Activated CD4-positive, CD25-positive, alpha-beta regulatory T cell (primary cell): ENCODE results near the gene SLC9A7.
A peak's percentile ranks its signal among the peaks of the same experiment; 100 is the strongest.

Source experiments
- DNase-seq, 4 experiments: peaks; one replicate each; lab custom pipeline; 2025; lab: John Stamatoyannopoulos, UW

The SLC9A7 gene

DNA sequence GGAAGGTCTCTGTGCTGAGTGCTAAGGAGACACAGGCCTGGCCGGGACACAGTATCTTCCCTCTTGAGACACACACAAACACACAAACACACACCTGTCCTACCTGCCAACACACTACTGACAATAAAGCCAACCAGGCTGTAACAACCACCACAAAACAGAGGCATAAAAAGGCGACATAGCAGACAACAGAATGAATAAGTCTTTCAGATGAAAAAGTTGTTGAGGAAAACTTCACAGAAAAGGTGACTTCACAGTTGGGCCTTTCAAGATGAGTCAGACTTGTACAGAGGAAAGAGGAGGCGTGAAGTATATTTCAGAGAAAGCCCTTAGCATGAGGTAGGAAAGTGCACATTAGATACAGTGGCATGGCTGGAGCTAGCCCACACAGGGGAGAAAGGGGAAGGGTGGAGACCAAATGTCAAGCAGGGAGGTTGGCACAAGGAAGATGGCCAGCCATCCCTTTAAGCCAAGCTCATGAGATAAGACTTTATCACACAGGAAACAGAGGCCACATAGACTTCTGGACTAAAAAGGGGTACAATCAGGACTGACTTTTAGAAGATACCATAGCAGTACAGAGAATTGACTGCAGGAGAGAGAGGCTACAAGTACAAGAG, 54.0 kb downstream of the SLC9A7 start:
- DNase-seq = no peak

GRCh38 chrX:46703980-46704379, 54.9 kb downstream of the SLC9A7 start:
- DNase-seq = no peak

DNA sequence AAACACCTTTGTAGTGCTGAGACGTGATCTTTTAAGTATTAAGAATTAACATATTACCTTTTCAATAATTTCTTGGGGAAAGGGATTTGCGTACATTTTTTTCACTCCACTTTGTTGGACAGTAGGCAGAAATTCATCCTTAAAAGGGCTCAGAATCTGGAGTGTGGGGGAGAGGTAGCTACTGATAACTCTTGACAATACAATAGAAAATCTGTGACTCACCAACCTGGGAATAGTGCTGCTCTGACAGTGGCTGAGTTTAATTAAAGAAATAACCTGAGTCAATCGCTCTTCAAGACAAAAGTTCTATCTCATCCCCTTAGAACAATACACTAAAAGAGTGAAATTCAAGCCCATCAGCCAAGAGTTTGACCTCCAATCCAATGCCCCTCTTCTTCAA, 60.2 kb downstream of the SLC9A7 start:
- DNase-seq = no peak

- DNase-seq = no peak
These were observed 63.4 kb downstream of the SLC9A7 start for GRCh38 chrX:46695491-46695890.

DNA sequence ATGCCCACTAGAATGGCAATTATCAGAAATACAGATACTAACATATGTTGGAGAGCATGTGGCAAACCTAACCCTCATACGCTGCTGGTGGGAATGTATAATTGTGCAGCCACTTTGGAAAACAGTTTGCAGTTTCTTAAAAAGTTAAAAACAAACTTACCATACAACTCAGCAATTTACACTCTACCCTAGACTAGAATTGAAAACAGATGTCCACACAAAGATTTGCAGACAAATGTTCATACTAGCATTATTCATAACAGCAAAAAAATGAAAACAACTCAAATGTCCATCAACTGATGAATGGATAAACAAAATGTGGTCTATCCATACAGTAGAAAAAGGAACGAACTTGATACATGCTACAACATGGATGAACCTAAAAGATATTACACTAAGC, 64.4 kb downstream of the SLC9A7 start:
- no peak for DNase-seq

GRCh38 chrX:46693149-46693548, 65.8 kb downstream of the SLC9A7 start:
- no peak for DNase-seq

DNA sequence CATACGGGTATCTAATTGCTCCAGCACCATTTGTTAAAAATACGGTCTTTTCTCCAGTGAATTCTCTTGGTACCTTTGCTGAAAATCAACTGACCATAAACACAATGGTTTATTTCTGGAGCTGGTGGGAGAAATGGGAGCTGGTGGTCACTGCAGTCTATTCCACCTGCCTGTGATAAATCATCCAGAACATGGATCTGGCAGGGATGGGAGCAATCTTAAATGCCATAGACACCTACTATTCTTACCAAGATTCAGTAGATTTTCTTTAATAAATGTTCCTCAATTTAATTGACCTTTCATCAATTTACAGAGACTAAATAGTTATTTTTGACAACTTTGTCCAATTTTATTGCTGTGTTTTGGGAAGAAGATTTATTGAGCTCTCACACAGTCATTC, 68.1 kb downstream of the SLC9A7 start:
- no peak for DNase-seq

GRCh38 chrX:46687619-46688018, 71.3 kb downstream of the SLC9A7 start:
- no peak for DNase-seq

DNA sequence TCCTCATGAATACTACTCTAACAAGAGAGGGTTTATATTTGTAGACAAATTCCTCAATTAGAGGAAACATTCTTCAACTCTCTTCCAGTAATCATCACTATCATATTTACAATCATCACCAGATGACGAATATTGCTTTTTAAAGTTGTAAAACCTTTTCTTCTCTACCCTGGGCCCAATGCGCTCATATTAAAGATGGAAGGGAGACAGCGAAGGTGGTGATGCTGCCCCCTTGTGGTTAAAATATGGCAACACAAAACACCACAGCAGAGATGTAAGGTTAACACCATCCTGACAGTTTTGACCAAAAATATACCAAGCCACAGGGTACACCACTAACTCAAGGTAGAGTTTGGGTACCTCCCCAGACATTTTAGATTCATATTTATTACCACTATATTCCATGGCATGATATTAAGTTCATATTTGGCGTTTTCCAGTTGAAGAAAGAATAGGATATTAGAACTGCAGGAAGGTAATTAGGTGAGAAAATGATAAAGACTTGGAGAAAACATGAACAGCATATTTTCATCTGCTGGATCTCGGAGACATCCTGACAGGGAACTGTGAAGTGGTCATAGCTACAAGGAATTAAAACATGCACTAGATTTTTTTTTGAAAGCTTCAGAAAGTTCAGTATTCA, 72.8 kb downstream of the SLC9A7 start:
- DNase-seq = peak in 1 of 4 experiments; percentile 0

DNA sequence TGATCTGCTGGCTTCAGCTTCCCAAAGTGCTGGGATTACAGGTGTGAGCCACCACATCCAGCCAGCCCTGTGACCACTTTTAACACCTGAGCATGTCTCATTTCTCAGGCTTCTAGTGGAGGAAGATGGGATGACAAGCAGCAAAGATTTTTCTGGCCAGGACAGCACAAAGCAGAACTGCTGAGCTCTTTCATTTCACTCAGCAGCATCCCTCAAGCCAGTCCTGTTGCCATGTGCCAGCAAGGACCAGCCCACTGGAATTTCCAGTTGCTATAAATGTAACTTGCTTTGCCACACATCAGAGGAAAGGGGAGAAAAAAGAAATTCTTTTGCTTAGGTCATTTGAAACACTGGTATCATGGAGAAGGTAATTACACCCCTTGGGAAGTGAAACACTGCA, 75.9 kb downstream of the SLC9A7 start:
- DNase-seq = no peak

- DNase-seq = no peak
These were observed 77.1 kb downstream of the SLC9A7 start for GRCh38 chrX:46681849-46682248.

- no peak for DNase-seq
These were observed 80.7 kb downstream of the SLC9A7 start for GRCh38 chrX:46678232-46678631.

DNA sequence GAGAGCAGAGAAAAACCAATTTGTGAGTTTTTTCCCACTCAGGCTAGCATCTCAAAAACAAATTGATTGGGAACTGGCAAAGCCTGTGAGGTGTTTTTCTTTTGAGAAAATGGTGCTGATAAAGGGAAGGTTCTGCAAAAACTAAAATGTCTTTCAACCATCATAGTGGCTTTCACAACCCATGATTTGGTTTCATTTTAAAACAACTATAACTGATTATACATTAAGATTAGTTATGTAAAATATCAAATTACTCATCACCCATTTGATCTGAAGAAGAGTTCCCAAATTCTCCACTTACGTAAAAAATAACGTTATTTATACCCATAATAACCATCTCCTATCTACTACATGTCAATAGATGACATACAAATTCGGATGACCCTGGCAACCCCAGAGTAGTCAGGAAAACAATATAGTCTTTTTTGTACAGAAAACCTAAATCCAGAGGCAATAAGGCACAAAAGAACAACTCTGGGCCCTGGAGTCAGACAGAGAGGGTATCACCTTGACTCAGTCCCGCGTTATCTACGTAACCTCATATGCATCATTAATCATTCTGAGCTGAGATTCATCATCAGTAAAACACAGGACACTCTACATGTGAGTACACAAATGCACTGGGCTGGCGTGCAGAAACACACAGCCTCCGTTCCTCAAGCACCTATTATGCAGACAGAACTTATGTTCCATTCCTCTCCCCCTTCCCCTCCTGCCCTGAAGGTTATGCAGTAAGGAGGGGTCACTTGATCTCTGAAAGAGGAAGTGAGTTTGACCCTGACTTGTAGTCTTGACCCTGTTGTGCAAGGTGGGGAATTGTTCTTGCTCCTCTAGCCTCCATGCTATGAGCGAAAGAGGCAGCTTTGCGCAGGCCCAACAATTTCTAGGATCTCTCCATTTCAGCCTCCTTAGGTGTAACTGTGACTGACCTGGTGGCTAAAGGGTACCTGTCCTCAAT, 82.2 kb downstream of the SLC9A7 start:
- no peak for DNase-seq

- DNase-seq = no peak
These were observed 85.1 kb downstream of the SLC9A7 start for GRCh38 chrX:46673620-46674359.

DNA sequence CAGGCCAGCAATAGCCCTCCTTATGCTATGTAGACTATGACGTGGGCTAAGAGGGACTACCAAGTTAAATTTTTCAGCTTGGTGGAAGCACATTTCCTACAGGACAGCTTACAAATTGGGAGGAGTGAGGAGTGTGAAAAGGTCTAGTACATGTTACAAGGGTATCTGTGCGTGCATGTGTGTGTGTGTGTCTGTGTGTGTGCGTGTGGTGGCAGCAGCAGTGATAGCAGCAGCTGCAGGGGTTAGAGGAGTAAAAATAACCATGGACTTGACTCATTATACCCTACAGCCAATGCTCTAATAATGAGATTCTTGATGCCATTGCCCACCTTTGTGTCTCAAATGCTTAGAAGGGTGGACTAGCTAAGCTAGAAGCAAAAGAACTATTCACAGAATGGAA, 88.6 kb downstream of the SLC9A7 start:
- DNase-seq = no peak

GRCh38 chrX:46666831-46667230, 92.1 kb downstream of the SLC9A7 start:
- DNase-seq = no peak

DNA sequence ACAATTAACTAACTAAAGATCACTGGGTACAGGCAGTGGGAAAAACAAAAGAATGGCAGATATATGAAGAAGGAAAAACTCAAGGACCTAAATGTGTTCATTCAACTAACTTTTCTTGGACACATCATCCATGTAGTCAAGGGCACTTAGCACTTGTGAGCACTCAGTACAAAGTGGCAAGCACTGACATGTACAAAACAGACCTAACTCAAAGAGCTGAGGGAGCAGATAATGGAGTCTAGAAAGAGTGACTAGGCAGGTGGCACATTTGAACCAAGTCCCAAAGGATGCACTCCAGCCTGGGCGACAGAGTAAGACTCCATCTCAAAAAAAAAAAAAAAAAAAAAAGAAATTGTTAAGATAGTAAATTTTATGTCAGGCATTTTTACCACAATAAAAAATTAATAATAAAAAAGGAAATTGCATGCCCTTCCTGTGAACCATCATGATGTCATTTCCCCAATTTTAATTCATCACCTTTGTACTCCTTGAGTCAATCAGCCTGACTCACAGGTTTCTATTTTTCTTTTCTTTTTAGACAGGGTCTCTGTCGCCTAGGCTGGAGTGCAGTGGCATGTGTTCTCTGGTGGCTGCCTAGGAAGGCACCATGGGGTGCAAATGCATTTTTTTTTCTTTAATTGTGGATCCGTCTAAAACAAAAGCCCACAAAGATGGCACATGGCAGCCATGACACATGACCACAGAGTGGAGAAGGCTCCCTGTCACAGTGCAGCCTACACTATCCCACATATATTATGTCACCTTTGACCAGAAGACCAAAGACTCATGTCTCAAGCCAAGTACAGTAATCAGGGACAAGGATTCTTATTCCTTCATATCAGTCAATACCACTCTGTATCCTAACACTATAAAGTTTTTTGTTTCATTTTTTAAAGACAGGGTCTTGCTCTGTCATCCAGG, 93.4 kb downstream of the SLC9A7 start:
- no peak for DNase-seq

DNA sequence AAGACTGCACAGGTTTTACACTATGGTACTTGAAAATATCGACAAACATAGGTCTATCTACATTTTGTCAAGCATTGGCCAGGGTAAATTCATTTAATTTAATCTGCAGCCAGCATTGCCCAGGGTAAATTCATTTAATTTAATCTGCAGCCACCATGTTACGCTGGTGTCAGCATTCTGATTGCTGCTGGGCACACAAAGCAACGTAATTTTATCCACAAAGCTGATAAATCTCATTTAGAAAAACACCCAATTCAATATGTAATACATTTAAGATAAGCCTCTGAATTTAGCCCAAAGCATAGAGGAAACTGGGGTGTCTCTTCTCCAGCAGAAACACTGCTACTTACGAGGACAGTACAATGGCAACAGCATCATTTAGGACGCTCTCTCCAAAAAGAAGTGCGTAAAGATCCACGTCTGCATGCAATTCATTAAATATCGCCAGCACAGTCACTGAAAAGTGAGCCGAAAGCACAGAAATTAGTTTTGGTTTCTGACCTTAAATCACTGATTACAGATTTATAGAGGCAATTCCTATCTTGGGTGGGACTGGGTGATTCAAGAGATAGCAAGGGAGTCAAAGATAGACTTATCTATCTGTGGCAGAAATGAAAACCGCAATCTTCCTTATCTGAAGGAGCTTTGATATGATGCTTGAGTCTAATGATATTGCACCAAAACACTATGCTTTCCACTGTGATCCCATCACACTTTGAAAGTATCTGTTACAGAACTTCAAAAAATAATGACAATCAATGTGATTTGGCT, 96.5 kb downstream of the SLC9A7 start:
- no peak for DNase-seq

DNA sequence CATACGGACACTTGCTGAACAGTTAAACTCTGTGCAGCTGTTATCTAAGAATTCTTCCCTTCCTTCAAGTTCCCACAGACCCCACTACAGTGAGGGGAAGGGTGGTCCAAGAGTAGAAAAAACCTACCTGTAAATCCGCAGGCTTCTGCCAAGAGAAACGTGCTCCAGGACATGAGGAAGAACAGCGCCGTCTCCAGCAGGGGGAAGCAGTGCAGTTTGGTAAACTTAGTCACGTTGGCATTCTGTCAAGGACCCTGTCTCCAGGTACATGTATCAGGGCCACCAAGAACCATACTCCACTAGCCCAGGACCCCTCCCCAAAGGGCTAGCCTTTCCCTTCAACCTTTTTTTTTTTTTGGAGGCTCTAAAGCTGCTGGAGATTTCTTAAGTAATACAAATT, 105.4 kb downstream of the SLC9A7 start:
- DNase-seq = no peak
